DMS153 treated with DMSO at 0.1 percent for 48 hours (cell line): ENCODE results near the gene INSR.
"Not testable (repeated sequence)": the region's sequence is repeated elsewhere in the genome, so short reads cannot be mapped to it uniquely, and the experiment has no call there.

Experiments
- DNase-seq: peaks from one replicate; lab custom pipeline; 2025; ENCODE audit not compliant: unreplicated experiment; lab: John Stamatoyannopoulos, UW

Gene INSR

DNA sequence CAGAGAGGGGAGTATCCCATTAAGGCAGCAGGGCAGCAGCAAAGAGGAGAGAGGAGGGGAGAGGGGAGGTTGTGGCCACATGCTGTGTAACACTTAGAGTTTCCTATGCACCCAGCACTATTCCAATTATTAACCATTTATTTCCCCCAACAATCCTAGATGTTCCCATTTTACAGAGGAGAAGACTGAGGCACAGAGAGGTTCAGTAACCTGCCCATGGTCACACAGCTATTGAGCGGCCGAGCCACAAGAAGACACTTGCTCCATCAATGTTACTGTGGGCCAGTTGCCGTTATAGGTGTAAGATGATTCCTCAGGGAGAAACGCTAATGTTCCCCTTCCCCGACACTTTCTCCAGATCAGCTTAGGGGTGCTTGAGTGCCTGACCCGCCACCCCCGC is 69.2 kb downstream of the INSR start:
- DNase-seq = no peak

DNA sequence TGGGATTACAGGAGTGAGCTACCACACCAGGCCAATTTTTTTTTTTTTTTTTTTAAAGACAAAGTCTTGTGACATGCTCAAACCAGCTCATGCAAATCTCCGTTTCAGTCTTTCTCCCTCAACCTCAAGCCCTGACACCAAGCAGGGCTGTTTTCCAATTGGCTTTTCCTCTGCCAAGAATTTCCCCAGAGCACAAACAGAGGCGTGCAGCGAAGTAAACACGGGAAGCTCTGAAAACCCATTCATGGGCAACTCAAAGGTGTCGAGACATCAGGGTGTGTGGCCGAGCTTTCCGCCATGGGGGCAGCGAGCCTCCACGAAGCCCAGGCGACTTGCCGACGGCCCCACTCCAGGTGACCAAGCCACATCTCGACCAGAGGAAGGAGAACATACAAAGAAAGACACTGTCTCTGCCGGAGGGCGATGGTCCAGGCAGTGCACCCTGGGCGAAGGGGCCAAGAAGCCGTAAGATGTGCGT is 70.0 kb downstream of the INSR start:
- DNase-seq = peak; percentile 52

DNA sequence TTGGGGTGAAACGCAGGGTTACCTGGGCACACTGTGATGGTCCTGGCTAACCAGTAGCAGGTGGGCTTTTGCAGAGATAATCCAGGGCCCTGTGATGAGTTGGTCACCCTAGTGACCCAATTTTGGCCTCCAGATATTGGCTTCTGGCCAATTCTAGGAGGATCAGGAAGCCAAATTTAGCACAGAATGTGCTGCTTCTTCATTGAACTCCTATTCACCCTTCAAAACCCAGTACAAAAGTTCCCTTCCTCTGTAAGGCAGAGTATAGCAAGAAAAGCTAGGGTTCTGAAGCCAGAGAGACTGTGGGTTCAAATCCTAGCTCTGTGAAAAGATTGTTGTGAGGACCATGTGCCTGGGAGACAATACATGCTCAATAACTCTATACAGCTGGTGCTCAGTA is 70.8 kb downstream of the INSR start:
- no peak for DNase-seq

DNA sequence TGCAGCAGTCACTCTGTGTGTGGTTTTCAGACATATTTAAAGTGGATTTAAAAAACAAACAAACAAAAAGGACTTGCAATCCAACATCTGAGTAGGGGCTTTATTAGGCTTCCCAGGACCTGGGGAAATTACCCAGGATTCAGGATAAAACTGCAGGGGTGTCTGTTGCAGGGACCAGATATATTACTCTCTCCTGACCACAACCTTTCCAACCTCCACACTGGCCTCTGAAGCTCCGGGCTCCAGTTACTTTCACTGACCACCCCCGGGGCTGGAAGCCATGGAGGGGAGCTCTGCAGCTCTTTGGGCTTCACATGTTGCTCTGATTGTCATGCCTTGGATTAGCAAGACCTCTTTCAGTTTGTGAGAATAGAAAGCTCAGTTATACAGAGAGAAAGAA is 75.2 kb downstream of the INSR start:
- DNase-seq = no peak

DNA sequence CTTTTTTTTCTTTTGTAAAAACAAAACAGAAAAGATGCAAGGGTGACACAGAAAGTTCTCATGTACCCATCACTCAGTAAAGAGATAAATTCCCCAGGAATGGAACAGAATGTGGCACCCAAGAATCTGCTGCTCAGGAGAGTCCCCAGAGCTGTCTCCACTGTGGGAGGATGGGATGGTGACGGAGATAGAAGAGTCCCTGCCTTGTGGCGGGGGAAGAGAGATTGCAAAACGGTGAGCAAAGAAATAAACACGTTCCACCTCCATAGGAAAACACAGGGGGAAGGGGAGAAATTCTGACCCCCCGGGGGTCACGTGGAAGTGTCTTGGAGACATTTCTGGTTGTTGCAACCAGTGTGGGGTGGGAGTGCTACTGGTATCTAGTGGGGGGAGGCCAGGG is 76.4 kb downstream of the INSR start:
- no peak for DNase-seq

DNA sequence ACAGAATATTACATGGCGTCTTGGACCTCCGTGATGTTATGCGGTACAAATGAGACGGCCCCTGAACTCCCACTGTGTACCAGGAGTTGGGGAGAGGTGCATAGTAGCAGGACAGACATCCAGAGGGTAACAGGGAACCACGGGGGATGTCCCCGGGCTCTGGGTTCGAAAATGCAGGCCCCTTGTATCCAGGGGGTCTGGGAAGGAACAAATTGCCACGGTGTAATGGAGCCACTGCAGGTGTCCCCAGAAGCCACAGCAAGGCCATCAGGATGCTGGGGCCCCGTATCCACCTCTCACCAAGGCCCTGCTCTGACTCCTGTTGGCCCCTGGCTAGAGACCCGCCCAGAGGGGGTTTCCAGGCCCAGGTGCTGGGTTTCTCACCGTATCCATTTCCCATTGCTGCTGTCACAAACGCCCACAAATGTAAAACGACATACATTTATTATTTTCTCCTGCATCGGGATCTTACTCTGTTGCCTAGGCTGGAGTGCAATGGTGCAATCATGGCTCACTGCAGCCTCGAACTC is 77.8 kb downstream of the INSR start:
- DNase-seq = no peak

DNA sequence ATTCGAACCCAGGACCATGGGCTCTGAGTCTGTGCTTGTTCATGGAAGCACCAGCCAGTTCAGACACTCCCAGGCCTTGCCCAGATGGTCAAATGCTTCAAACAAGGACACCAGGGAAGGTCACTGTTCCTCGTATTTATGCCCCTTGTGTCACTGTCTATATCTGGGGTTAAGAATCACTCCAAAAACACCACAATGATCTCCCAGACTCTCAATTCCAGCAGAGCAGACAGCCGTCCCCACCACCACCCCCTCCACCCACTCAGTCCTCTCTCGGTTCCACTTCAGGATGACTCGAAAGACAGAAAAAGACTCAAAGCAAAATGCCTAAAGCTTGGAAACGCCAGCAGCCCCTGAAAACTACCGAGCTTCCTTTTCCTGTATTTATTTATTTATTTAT is 79.0 kb downstream of the INSR start:
- no peak for DNase-seq

DNA sequence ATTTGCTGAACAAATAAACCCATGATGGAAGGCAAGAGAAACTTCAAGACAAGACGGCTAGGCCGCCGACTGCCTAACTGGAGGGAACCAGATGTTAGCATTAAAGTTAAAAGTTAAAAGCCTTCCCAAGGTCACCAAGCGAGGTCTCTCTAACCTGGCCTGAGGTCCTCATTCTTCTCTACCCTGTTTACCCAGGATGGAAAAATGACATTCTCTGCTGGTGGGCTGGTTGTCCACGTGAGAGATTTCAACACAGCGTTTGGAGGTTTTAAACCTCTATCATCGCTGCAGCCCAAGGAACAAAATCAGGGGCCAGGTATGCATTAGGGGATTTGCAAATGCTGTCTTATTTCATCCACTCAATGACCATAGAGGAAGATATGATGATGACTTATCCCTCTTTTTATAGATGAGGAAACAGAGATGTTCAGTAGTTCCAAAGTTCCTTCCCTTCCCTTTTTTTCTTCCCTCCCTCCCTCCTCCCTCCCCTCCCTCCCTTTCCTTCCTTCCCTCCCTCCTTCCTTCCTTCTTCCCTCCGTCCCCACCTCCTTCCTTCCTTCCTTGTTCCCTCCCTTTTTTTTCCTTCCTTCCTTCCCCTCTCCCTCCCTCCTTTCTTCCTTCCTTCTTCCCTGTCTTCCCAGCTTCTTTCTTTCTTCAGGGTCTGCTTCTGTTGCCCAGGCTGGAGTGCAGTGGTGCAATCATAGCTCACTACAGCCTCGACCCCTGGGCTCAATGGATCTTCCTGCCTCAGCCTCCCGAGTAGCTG is 79.7 kb downstream of the INSR start:
- DNase-seq = no peak

DNA sequence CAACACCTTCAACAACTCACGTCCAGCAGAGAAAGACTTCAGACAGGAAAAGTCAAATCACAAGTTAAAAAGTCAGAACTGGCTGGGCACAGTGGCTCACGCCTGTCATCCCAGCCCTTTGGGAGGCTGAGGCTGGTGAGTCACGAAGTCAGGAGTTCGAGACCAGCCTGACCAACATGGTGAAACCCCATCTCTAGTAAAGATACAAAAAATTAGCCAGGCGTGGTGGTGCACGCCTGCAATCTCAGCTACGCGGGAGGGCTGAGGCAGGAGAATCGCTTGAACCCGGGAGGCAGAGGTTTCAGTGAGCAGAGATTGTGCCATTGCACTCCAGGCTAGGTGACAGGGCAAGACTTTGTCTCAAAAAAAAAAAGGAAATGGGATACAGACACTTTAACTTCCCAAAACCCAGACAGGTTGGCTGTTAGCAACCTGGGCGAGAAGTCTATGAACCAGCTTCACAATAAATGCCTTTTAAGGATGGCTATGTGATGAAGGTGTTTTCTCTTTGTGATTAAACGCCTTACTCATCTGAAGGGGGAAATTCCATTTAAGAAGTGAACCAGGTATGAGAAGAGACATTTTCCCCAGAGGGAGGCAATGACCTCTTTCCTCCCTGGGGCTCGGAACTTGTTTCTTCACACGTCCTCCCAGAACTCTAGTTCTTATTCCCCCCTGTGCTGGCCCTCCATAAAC is 80.4 kb downstream of the INSR start:
- no peak for DNase-seq

DNA sequence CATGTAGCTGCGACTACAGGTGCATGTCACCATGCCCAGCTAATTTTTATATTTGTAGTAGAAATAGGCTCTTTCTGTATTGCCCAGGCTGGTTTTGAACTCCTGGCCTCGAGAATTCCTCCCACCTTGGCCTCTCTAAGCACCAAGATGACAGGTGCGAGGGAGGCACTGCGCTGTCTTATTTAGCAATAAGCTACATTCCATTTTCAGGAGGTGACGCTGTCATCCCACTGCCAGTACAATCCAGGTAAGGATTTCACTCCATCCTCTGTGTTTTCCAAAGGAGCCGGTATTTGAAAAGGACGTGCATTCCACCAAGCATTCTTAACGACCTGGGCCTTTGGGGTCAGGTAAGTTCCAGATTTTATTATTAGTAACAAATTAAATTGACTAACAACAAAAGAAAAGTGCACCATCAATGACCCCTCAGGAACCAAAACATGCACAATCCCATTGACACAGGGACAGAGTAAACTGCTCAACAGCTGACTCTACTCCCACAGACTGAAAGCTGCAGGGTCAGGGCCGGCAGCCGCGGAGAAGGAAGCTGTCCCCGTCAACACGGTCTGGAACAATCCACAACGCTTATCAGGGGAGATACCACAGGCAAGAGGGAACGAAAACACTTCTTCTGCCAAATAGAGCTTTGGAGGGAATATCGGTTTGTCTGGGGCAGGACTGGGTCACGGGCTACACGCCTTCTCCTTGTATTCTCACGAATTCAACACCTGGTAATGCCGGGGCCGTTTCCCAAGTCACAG is 82.8 kb downstream of the INSR start:
- DNase-seq = no peak

DNA sequence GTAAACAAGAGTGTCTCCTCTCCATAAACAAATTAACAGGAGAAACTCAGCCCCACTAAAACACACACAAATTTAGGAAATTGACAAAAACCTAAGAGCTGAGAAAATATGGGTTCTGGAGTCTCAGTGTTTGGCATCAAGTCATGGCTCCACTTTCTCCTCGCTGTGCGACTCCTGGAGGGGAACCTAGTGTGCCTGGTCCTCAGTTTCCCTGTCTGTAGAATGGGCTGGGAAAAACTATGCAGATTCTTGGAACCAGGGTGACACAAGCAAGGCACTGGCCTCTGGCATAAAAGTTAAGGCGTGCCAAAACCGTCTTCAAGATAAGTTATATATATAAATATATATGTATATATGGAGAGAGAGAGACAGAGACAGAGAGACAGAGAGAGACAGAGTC is 83.9 kb downstream of the INSR start:
- no peak for DNase-seq

DNA sequence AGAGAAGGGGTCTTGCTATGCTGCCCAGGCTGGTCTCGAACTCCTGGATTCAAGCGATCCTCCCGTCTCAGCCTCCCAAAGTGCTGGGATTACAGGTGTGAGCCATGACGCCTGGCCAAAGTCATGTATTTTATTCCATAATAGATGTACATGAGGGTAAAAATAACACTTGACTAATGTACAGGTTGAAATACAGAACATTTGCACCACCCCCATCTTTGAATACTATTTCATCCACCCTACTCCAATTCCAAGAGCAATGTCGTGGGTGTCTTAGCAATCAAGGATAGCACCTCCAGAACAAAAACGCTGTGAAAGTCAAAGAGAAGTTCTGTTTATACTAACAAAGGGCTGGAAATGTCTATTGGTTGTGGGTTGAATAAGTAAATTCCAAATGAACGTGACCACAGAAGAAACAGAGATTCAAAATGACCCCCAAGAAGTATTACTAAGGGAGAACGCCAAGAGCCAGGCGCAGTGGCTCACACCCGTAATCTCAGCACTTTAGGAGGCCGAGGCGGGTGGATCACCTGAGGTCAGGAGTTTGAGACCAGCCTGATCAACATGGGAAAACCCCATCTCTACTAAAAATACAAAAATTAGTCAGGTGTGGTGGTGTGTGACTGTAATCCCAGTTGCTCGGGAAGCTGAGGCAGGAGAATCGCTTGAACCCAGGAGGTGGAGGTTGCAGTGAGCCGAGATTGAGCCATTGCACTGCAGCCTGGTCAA is 84.5 kb downstream of the INSR start:
- DNase-seq = not testable (repeated sequence)

DNA sequence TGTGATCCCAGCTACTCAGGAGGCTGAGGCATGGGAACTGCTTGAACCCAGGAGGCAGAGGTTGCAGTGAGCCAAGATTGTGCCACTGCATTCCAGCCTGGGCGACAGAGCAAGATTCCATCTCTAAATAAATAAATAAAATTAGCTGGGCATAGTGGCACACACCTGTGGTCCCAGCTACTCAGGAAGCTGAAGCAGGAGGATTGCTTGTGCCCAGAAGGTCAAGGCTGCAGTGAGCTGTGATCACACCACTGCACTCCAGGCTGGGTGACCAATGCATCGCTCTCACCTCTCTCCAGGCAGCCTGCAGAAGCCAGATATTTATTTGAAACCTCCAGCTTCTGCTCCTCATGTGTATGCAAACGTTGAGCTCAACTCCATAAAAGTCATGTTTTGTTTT is 85.2 kb downstream of the INSR start:
- not testable (repeated sequence) for DNase-seq

DNA sequence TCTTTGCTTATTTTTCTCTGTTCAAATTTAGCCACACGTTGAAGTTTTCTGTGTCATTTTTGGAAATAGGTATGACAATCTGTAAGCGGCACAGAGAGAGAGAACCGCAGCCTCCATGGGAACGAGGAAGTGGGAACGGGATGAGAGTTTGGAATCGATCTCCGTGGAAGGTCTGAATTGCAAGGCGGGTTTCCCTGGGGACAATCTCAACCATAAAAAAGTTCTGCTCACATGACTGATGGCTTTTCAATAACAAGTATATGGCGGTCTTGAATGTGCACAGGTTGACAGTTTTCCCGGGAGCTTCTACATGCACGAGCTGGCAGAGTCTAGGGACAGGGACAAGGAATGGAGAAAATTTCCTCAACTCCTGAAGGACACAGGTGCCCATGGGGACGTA is 90.9 kb downstream of the INSR start:
- no peak for DNase-seq

DNA sequence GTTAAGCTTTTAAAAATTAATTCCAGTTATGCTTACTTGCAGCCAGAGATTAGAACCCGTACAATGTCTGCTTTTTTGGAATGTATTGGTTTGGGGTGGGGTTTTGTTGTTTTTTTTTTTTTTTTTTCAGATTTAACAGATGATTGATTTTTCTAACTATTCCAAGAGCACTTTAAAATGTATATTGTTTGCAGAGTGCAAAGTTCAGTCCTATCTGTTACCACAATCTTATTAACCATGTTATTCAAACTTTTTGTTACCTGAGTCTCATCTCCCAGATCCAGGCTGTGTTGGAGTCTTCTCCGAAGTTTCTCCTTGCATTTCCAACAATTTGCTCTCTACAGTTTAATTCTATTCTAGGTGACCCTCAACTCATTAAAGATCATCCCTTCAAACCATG is 91.3 kb downstream of the INSR start:
- no peak for DNase-seq

DNA sequence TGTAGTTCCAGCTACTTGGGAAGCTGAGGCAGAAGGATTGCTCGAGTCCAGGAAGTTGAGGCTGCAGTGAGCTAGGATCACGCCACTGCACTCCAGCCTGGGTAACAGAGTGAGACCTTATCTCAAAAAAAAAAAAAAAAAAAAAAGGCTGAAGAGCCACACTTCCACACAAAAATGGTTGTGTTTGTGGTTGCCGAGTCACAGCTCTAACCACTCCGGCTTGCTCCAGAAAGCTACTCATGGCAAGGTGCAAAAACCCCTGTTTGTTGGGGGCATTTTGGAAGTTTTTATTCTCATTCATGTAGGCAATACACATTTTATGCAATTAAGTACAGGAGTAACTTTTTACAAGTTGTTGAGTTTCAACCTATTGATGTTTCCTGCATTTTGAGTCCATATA is 93.5 kb downstream of the INSR start:
- DNase-seq = no peak

DNA sequence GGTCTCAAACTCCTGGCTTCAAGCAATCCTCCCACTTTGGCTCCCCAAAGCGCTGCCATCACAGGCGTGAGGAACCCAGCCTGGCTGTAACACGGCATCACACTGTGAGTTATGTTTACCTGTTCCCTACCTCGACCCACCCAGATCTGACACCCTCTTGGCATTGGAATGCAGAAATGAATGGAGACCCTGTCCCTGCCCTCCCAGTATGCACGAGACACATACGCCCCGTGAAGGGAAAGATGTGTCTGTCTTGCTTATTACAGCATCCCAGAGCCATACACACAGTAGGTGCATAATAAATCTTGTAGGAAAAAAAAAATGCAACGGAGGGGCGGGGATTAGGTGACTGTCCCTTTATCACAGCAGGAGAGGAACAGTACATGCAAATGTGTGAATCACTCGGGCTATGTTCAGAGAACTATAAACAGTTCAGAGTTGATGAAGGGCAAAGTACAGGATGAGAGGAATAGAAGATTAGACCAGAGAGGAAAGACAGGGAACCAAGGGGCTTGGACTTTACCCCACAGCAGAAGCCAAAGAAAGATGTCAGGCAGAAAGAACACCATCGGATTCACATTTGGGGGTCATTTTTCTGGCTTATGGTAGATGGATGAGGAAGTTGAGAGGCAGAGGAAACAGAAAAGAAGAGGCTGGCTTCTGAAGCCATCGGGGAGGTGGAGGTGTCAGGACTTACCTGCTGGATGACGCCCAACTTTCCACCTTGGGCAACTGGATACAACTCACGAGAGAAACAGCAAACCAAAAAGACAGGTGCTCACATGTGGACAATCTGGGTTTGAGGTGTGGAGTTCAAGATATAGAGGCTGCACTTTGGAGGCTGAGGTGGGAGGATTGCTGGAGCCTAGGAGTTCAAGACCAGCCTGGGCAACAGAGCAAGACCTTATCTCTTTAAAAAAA is 94.3 kb downstream of the INSR start:
- DNase-seq = no peak

DNA sequence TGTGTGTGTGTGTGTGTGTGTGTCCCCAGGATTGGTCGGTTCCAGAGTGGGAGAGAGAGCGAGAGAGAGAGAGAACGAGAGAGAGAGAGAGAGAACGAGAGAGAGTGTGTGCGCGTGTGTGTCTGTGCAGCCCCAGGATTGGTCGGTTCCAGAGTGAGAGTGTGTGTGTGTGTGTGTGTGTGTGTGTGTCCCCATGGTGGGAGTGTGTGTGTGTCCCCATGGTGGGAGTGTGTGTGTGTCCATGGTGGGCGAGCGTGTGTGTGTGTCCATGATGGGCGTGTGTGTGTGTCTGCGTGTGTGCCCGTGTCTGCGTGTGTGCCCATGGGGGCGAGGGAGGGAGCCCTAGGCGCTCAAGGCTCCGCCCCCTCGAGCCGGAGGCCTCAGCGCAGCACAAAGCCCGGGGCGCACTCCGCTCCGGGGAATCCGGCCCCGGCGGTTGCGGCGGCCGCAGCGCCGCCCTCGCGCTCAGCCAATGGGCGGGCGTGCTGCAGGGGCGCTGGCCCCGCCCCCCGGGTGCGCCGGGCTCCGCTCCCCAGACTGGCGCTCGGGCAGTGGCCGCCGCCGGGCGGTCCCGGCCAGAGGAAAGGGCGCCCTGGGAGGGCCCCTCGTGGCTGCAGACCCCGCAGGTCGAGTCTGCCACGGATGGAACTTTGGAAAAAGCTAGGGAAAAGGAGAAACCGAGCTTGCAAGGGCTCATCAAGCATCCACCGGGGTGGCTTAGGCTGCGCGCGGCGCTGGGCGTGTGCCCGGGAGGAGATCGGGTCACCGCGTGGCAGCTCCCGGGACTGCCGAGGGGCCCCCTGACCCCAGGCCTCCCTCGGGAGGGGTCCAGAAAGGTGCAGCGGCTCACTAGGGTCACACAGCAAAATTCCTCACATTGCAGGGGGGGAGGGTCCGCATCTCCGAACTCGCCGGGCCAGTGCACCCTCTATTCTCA is 96.2 kb downstream of the INSR start:
- DNase-seq = peak; percentile 81
